ENCODE results near the gene PNPLA2.

GRCh38 chr11:779955-780532 is 38.7 kb upstream of the PNPLA2 start:
- TF ChIP-seq CTCF (conservative IDR thresholded peaks at IDR 0.05; ENCODE audit: low read length) (no peak), EZH2phosphoT487 (IDR thresholded peaks at IDR 0.05; ENCODE audit: borderline replicate concordance, low read depth, low read length) (no peak)
